ENCODE measurements around the gene TMEM232.

TMEM232 gene

DNA sequence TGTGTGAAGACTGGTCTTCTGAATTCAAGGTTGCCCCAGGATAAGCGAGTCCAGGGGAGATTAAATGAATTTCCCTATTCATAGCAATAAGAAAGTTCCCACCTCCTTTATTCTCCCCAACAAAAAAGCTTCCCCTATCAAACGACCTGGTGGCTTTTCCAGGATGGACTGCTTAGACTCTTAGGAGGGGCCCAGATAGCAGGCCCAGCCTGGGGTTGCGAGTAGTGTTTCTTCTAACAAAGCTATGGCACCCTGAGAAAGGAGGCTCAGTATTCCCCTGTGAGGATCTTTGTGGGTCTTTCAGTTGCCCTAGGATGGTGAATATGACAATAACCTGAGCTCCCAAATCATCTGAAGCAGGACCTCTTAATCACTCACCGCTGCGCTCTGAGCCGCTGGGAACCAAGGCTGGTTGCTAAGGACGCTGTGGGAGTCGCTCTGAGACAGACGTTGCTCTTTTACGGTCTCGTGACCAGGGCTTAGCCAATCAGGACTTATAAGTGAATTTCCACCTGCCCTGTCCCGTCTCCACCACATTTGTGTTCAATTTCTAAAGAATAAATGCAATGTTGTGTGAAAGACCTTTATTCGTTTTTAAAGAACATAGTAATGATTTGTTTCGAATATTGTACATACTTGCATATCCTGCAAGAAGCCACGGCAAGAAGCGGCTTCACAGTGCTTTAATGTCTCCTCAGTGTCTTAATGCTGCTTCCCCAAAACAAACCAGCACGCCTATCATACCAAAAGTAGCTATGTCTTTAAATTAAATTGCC, at the start of gene TMEM232:
Gene TMEM232, minus strand, starts transcription at position 423 of the 776 bp plus-strand sequence. CDS start 59,319 bp downstream, outside the sequence.
- Histone ChIP-seq H3K4me1 (ENCODE audit: control insufficient read depth, insufficient read depth, low read length, unreplicated experiment) (no peaks in the 10 kb centered on the region), H2AFZ (ENCODE audit: low read length, unreplicated experiment) (peak within 1 kb of the TSS; percentile 89), H3K36me3 (ENCODE audit: insufficient read depth, low read length) (no peaks in the 10 kb centered on the region), H3K4me3 (ENCODE audit: low read depth, low read length) (peak within 1 kb of the TSS; percentile 76), H3K79me2 (ENCODE audit: control insufficient read depth, insufficient read depth, low read length, unreplicated experiment) (no peaks in the 10 kb centered on the region), H3K27ac (ENCODE audit: low read depth, low read length) (no peak within 1 kb of the TSS), H3K27me3 (ENCODE audit: insufficient read depth, low read length) (no peaks in the 10 kb centered on the region)

DNA sequence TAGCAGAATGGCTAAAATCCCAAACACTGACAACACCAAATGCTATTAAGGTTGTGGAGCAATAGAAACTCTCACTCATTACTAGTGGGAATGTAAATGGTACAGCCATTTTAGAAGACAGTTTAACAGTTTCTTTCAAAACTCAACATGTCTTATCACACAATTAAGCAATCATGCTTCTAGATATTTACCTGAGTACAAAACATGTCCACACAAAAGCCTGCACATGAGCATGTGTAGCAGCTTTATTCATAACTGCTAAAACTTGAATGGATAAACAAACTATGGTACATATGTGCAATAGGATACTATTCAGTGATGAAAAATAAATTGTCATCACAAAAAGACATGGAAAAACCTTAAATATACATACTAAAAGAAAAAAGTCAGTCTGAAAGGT, 43.8 kb upstream of the TMEM232 start:
- Histone ChIP-seq H3K27me3 (ENCODE audit: insufficient read depth, low read length) (no peaks in the 10 kb centered on the region), H3K4me1 (ENCODE audit: control insufficient read depth, insufficient read depth, low read length, unreplicated experiment) (peaks cover 26% of the 10 kb centered on the region), H3K36me3 (ENCODE audit: insufficient read depth, low read length) (no peaks in the 10 kb centered on the region), H2AFZ (ENCODE audit: low read length, unreplicated experiment) (no peak overlapping the region), H3K4me3 (ENCODE audit: low read depth, low read length) (no peak overlapping the region), H3K27ac (ENCODE audit: low read depth, low read length) (no peak overlapping the region), H3K79me2 (ENCODE audit: control insufficient read depth, insufficient read depth, low read length, unreplicated experiment) (no peaks in the 10 kb centered on the region)

DNA sequence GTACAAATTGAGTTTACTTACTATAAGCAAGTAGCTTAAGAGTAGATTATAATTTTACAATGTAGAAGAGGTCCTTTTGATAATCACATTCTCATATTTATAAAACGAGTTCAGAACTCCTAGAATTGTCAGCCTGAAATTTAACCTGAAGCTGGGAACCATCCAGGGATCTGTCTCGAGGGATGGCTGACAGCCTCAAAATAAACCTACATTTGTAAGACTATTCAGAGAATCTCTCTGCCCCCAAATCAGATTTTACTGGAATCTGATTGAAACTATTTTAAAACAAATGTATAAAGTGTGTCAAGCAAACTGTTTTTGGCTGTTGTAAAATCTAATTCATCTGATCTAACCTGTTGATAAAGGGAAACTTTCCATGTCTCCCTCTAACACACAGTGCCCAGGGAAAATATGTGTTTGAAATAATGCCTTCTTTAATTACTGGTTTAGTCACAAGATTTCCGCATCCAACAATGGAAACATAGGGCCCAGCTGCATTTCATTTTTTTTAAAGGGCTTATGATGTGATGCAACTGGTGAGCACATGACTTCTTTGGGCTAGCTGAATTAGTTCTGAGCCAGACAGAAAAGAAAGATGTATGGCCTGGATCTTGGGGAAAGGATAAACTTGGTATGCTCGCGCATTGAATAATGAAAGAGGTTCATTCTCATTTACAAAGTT, 42.7 kb upstream of the TMEM232 start:
- Histone ChIP-seq H3K36me3 (ENCODE audit: insufficient read depth, low read length) (no peaks in the 10 kb centered on the region), H3K79me2 (ENCODE audit: control insufficient read depth, insufficient read depth, low read length, unreplicated experiment) (no peaks in the 10 kb centered on the region), H3K27ac (ENCODE audit: low read depth, low read length) (peak overlapping the region; percentile 89), H3K4me1 (ENCODE audit: control insufficient read depth, insufficient read depth, low read length, unreplicated experiment) (peaks cover 30% of the 10 kb centered on the region), H3K27me3 (ENCODE audit: insufficient read depth, low read length) (no peaks in the 10 kb centered on the region), H3K4me3 (ENCODE audit: low read depth, low read length) (peak overlapping the region; percentile 13; the same call in 1 of the 2 replicates), H2AFZ (ENCODE audit: low read length, unreplicated experiment) (peak overlapping the region; percentile 38)

DNA sequence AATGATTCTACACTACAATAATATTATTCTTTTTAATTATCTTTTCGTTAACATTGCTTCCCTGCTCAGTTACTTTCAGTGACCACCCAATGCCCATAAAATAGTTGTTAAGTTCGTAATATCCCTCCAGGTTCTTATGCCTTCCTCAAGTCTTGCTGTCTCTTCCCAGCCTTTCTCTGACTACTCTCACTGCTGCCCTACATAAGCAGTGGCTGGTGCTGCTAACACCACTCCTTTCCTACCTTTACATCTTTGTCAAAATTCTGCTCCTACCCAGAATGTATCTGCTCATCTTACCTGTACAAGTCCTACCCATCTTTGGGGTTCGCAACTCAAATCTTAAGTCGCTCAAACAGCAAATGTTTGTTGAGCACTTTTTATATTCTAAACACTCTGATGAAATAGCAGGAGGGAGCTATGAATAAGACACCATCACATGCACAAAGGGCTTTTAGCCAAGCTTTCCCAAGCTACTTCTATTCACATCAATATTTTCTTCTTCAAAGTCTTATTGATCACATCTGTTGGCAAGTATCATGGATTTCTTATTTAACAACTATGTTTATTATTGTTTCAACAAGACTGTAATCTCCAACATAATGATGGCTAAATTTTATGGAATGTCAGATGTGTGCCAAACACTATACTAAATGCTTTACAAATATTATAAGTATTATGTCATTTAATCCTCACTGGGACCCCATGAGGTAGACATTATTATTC, 41.8 kb upstream of the TMEM232 start:
- Histone ChIP-seq H3K27me3 (ENCODE audit: insufficient read depth, low read length) (no peaks in the 10 kb centered on the region), H3K36me3 (ENCODE audit: insufficient read depth, low read length) (peaks cover 1% of the 10 kb centered on the region), H3K27ac (ENCODE audit: low read depth, low read length) (peak overlapping the region; percentile 89), H3K79me2 (ENCODE audit: control insufficient read depth, insufficient read depth, low read length, unreplicated experiment) (no peaks in the 10 kb centered on the region), H3K4me3 (ENCODE audit: low read depth, low read length) (no peak overlapping the region), H3K4me1 (ENCODE audit: control insufficient read depth, insufficient read depth, low read length, unreplicated experiment) (peaks cover 30% of the 10 kb centered on the region), H2AFZ (ENCODE audit: low read length, unreplicated experiment) (no peak overlapping the region)

DNA sequence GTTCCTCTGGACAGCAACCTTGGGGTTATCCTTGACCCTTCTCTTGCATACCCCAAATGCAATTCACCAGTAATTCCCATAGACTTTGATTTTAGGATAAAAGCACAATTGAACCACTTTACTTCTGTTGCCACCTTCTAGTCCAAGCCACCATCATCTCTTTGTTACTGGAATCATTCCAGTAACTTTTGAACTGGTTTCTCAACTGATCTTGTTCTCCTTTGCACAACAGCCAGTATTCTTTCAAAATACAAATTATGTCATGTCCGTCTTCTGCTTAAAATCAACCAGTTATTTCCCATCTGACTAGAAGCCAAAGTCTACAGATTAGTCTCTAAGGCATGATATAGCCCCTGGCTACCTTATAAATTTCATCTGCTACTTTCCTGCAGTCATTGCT, 33.7 kb upstream of the TMEM232 start:
- H3K4me1 ChIP-seq (ENCODE audit: control insufficient read depth, insufficient read depth, low read length, unreplicated experiment): peaks cover 3% of the 10 kb centered on the region
- no peaks in the 10 kb centered on the region for H3K79me2 ChIP-seq (ENCODE audit: control insufficient read depth, insufficient read depth, low read length, unreplicated experiment)
- no peak overlapping the region for H3K27ac ChIP-seq (ENCODE audit: low read depth, low read length)
- no peaks in the 10 kb centered on the region for H3K27me3 ChIP-seq (ENCODE audit: insufficient read depth, low read length)
- H2AFZ ChIP-seq (ENCODE audit: low read length, unreplicated experiment): no peak overlapping the region
- peaks cover 28% of the 10 kb centered on the region for H3K36me3 ChIP-seq (ENCODE audit: insufficient read depth, low read length)
- no peak overlapping the region for H3K4me3 ChIP-seq (ENCODE audit: low read depth, low read length)

DNA sequence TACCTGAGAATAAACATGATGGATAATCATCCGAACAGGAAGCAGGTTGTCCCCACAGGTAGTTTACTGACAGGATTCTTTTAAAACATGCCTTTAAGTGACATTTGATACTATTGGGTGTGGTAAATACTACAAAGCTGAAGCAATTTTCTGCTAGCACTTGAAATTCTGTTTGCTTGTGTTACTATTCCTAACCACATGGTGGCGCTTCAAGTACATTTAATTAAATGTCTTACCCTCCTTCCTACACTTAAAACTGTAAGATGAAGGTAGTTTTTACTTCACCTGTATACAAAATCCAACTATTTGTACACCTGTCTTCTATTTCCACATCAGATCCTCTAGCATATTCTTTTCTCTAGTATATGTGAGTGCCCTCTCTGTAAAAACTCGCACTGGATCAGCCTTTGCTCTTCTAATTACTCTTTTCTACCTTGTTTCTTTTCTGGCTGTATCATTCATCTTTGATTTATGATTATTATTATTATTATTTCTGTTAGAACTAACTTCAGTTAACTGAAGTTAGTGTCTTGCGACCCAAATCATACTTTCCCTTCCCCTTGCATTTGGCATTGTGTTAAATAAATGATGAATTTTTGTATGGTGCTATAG, 30.8 kb upstream of the TMEM232 start:
- H2AFZ ChIP-seq (ENCODE audit: low read length, unreplicated experiment): no peak overlapping the region
- H3K36me3 ChIP-seq (ENCODE audit: insufficient read depth, low read length): peaks cover 20% of the 10 kb centered on the region

DNA sequence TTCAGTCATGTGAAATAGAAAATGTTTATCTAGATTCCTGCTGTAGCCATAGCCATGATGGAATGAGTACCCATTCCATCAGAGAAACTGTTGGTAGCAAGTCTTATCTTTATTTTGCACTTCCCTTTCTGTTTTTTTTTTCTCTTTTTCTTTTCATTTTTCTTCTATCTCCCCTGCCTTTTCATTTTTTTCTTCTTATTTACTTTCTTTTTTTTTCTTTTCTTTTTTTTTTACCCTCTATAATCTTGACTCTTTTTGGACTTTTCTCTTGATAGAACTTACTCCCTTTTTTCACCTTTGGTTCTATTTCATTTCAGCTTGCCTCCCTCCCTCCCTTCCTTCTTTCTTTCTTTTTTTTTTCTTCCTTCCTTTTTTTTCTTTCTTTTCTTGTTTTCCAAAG, 27.7 kb upstream of the TMEM232 start:
- H3K4me1 ChIP-seq (ENCODE audit: control insufficient read depth, insufficient read depth, low read length, unreplicated experiment): no peaks in the 10 kb centered on the region
- H3K36me3 ChIP-seq (ENCODE audit: insufficient read depth, low read length): peaks cover 6% of the 10 kb centered on the region; the same call in 1 of the 2 replicates
- H3K79me2 ChIP-seq (ENCODE audit: control insufficient read depth, insufficient read depth, low read length, unreplicated experiment): no peaks in the 10 kb centered on the region
- no peak overlapping the region for H2AFZ ChIP-seq (ENCODE audit: low read length, unreplicated experiment)
- no peaks in the 10 kb centered on the region for H3K27me3 ChIP-seq (ENCODE audit: insufficient read depth, low read length)
- no peak overlapping the region for H3K4me3 ChIP-seq (ENCODE audit: low read depth, low read length)
- H3K27ac ChIP-seq (ENCODE audit: low read depth, low read length): no peak overlapping the region

More for the DNA sequence above, 30.8 kb upstream of the TMEM232 start:
- no peaks in the 10 kb centered on the region for H3K27me3 ChIP-seq (ENCODE audit: insufficient read depth, low read length)
- no peak overlapping the region for H3K4me3 ChIP-seq (ENCODE audit: low read depth, low read length)
- no peaks in the 10 kb centered on the region for H3K79me2 ChIP-seq (ENCODE audit: control insufficient read depth, insufficient read depth, low read length, unreplicated experiment)
- no peaks in the 10 kb centered on the region for H3K4me1 ChIP-seq (ENCODE audit: control insufficient read depth, insufficient read depth, low read length, unreplicated experiment)
- no peak overlapping the region for H3K27ac ChIP-seq (ENCODE audit: low read depth, low read length)

DNA sequence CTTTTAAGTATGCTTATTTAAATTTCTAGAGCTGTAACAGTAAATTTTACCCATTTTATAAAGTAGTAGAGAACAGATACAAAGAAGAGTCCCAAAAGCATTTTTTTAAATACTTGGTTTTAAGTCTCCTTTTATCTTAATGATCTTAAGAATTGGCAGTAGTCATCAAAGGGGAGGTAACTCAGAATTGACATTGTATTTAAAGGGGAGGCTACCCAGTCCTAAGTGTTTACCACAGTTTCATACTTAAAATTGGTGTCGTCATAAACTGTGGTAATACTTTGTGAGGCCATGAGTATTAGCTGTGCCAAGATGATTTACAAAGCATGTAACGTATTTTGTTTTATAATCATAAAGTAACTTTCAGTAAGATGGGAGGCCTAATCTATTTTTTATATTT, 27.1 kb upstream of the TMEM232 start:
- Histone ChIP-seq H3K27me3 (ENCODE audit: insufficient read depth, low read length) (no peaks in the 10 kb centered on the region), H3K4me1 (ENCODE audit: control insufficient read depth, insufficient read depth, low read length, unreplicated experiment) (no peaks in the 10 kb centered on the region), H3K36me3 (ENCODE audit: insufficient read depth, low read length) (peaks cover 10% of the 10 kb centered on the region), H3K4me3 (ENCODE audit: low read depth, low read length) (no peak overlapping the region), H3K79me2 (ENCODE audit: control insufficient read depth, insufficient read depth, low read length, unreplicated experiment) (no peaks in the 10 kb centered on the region), H2AFZ (ENCODE audit: low read length, unreplicated experiment) (no peak overlapping the region), H3K27ac (ENCODE audit: low read depth, low read length) (no peak overlapping the region)

DNA sequence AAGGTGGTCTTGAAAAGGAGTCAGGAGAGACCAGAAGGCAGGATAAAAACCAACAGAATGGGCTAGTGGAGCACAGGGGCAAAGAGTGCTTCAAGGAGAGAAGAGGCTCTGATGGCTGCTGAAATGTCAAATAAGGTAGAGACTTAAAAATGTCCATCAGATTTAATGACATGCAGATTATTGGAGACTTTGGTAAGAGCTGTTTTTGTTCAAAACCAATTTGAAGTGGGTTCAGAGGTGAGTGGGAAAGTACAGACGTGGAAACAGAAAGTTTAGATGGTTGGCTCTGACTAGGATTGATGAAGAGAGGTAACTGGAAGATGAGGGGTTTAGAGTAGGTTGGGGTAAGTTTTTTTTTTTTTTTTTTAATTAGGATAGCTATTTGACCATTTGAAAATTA, 26.5 kb upstream of the TMEM232 start:
- Histone ChIP-seq H3K36me3 (ENCODE audit: insufficient read depth, low read length) (peaks cover 8% of the 10 kb centered on the region), H3K27ac (ENCODE audit: low read depth, low read length) (no peak overlapping the region), H3K27me3 (ENCODE audit: insufficient read depth, low read length) (no peaks in the 10 kb centered on the region), H3K79me2 (ENCODE audit: control insufficient read depth, insufficient read depth, low read length, unreplicated experiment) (no peaks in the 10 kb centered on the region), H3K4me1 (ENCODE audit: control insufficient read depth, insufficient read depth, low read length, unreplicated experiment) (no peaks in the 10 kb centered on the region), H2AFZ (ENCODE audit: low read length, unreplicated experiment) (no peak overlapping the region), H3K4me3 (ENCODE audit: low read depth, low read length) (no peak overlapping the region)

DNA sequence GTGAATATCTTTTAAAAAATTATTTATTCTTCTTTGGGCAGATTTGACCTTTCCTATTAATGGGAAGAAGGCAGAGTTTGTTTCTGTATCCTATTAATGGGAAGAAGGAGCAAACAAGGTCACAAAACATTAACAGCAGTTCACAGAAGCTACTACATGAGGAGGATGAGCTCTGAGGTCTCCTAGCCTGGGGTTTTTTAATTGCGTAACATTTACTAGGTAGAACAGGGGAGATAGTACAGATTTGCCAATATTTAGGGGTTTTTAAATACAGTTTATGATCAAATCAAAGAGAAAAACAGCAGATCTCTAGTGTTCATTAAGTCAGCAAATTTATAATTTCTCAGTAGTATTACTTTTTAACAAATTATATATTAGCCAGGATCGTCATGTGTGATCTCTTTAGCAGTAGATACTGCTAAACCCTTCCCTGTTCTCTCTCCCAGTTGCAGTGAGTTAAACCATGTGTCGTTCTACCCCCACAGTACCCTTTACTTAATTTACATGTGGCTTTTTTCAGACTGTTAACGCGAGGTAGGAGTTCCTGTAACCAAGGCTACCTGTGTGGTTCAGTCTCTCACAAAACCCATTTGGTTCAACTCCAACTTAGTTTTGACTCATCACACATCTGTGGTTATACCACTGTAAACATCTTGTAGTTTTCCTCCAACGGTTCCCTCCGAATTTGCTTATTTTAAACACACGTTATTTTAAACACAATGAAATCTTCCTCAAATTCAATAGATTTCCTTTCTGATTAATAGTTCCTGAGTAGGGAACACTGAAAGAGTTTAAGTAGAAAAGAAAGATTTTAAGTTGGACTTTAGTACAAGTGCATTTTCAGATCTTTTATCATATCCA, 25.7 kb upstream of the TMEM232 start:
- H3K4me1 ChIP-seq (ENCODE audit: control insufficient read depth, insufficient read depth, low read length, unreplicated experiment): no peaks in the 10 kb centered on the region
- no peaks in the 10 kb centered on the region for H3K27me3 ChIP-seq (ENCODE audit: insufficient read depth, low read length)
- no peak overlapping the region for H3K27ac ChIP-seq (ENCODE audit: low read depth, low read length)
- H3K36me3 ChIP-seq (ENCODE audit: insufficient read depth, low read length): peaks cover 8% of the 10 kb centered on the region
- no peak overlapping the region for H2AFZ ChIP-seq (ENCODE audit: low read length, unreplicated experiment)
- no peak overlapping the region for H3K4me3 ChIP-seq (ENCODE audit: low read depth, low read length)
- H3K79me2 ChIP-seq (ENCODE audit: control insufficient read depth, insufficient read depth, low read length, unreplicated experiment): no peaks in the 10 kb centered on the region

Measured in ACC112 (cell line).